GM13977 (cell line): ENCODE measurements around the gene TMPRSS4.
"Not testable (repeated sequence)": the region's sequence is repeated elsewhere in the genome, so short reads cannot be mapped to it uniquely, and the experiment has no call there.

ENCODE experiments used
- DNase-seq: peaks from one replicate; pipeline ENCODE4 v3.0.0; 2012; ENCODE audit warnings: low spot score
- in situ Hi-C: fragments of 300-500 bp; cut with MboI; formaldehyde crosslinking; loops from one replicate; pipeline ENCODE4 v1.12.0; 2022; ENCODE audit warnings: low sequenced_read_pairs, low pct_unique_long_range_greater_than_20kb, mixed read lengths, inconsistent platforms; ENCODE audit not compliant: unreplicated experiment
- TF ChIP-seq, protein P1 (sequence below): IDR thresholded peaks from 2 replicates; pipeline ENCODE4 v1.5.1; 2012; ENCODE audit warnings: mild to moderate bottlenecking, control low read depth; ENCODE audit not compliant: insufficient read depth; ENCODE audit errors: extremely low read depth, missing control alignments

TMPRSS4 gene

DNA sequence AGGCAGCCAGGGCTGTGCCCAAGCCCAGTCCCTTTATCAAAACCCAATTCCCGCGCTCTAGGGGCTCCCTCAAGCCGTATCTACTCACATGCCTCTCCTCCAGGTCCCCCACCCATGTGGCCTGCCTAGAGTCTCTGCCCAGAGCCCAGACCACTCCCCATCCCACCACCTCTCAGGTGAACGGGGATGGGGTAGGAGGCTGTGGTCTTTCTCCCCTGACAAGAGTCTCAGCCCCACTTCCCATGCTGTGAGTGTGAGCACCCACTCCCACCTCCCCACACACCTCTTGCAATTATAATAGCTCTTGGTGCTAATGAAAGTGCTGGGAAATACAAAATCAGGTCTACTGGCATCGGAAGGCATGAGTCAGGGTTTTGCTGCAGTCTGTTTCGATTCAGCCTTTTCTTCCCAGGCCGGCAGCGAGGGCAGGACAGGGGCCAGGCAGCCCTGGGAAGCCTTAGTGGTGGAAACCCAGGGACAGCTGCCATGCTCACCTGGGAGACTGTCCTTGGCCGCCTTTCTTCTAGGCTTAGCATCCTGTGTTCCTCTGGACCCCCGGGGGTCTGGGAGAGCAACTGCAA, 16.7 kb upstream of the TMPRSS4 start:
- in situ Hi-C loops: no loop called here

DNA sequence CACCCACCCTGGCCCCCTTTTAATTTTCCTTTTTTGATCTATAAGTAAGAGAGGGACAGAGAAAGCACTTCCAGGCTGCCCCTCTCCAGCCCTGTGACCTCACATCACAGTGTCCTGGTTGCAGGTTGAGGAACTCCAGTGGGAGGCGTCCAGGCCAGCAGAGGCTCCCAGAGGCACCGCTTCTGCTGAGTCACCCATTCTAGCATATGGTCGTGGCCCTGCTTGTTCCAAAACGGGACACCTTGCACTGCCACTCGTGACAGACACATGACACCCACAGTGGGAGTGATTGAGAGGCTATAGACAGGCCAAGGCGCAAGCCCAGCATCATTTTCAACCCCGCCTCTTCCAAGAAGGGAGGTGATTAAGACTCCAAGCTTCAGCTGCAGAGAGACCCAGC, 16.0 kb upstream of the TMPRSS4 start:
- no peak for DNase-seq
- in situ Hi-C loops: no loop called here
- TF ChIP-seq, protein P1, sequence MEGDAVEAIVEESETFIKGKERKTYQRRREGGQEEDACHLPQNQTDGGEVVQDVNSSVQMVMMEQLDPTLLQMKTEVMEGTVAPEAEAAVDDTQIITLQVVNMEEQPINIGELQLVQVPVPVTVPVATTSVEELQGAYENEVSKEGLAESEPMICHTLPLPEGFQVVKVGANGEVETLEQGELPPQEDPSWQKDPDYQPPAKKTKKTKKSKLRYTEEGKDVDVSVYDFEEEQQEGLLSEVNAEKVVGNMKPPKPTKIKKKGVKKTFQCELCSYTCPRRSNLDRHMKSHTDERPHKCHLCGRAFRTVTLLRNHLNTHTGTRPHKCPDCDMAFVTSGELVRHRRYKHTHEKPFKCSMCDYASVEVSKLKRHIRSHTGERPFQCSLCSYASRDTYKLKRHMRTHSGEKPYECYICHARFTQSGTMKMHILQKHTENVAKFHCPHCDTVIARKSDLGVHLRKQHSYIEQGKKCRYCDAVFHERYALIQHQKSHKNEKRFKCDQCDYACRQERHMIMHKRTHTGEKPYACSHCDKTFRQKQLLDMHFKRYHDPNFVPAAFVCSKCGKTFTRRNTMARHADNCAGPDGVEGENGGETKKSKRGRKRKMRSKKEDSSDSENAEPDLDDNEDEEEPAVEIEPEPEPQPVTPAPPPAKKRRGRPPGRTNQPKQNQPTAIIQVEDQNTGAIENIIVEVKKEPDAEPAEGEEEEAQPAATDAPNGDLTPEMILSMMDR: no peak

More for the DNA sequence above, 16.7 kb upstream of the TMPRSS4 start:
- TF ChIP-seq, protein P1: no peak
- no peak for DNase-seq

DNA sequence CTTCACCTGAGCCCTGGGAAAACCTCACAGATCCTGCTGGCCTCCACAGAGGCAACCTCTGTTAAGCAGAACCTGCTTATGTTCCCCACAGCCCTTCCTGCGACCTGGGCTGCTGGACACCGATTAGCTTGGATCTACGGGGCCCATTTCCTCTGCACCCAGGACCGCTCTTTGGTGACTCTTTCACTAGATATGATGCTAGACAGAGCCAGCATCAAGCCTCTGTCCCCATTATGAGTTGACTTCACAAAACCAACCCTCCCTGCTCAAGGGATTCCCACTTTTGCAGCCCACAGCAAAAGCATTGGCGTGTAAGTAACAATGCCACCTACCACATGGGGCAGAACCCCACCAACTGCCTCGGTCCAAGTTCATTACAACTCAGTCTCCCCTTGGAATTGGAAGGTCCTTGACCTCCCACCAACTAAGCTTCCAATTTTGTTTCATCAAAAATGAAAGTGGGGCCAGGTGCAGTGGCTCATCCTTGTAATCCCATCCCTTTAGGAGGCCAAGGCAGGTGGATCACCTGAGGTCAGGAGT, 15.2 kb upstream of the TMPRSS4 start:
- DNase-seq: no peak
- TF ChIP-seq, protein P1: no peak
- in situ Hi-C loops: no loop called here

DNA sequence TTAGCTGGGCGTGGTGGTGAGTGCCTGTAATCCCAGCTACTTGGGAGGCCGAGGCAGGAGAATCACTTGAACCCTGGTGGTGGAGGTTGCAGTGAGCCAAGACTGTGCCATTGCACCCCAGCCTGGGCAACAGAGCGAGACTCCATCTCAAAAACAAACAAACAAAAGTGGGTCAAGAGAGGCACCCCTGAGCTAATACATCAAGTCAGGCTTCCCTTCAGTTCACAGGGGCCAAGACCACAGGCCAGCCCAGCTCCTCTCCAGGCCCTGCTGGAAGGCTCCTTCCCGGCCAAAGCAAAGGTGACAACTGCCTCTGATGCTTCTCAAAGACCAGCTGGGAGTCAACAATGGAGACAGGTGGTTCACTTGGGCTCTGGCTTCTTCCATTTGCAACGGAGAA, 14.7 kb upstream of the TMPRSS4 start:
- in situ Hi-C loops: not testable (repeated sequence)

DNA sequence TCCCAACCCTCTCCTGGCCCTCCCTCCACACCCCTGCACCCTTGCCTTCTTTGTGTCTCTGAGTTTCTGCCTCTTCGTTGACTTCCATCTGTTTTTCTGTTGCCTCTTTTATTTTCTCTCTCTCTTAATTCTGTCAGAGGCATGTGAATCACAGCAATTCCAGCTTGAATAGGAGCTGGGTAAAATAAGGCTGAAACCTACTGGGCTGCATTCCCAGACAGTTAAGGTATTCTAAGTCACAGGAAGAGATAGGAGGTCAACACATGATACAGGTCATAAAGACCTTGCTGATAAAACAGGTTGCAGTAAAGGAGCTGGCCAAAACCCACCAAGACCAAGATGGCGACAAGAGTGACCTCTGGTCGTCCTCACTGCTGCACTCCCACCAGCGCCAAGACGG, 14.2 kb upstream of the TMPRSS4 start:
- DNase-seq, in situ Hi-C loops: not testable (repeated sequence)

More for the DNA sequence above, 14.7 kb upstream of the TMPRSS4 start:
- DNase-seq: not testable (repeated sequence)

DNA sequence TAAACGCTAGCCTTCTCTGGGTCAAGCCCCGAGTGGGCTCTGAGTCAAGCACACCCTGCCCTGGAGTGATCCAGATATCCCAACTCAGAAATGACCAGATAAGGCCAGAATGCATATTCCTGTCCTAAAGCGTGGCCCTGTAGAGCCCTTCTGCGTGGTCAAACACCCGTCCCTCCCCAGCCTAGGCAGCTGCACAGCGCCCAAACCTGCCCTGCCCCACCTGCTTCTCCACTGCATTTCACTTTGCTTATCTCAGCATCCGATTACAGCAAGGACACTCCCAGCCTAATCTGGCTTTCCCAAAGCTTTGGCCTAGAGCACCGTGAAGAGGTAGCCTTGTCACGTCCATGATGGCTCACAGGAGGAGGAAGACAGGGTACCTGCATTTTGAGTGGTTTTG, 11.9 kb upstream of the TMPRSS4 start:
- TF ChIP-seq, protein P1: no peak
- in situ Hi-C loops: no loop called here
- DNase-seq: no peak

DNA sequence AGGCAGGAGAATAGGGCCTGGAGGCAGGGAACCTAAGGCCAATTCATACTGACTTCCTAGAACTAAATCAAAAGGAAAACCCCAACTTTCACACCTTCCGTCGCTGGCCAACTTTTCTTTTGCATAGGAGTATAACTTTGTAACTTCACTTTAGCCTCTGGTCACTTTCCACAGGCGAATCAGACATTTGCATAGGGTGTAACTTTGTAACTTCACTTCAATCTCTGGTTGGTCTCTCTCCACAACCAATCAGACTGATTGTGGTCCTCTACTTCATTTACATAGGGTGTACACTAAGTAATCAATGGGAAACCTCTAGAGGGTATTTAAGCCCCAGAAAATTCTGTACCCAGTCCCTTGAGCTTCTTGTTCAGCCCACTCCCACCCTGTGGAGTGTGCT, 11.5 kb upstream of the TMPRSS4 start:
- in situ Hi-C loops: no loop called here
- DNase-seq: no peak
- TF ChIP-seq, protein P1: no peak

DNA sequence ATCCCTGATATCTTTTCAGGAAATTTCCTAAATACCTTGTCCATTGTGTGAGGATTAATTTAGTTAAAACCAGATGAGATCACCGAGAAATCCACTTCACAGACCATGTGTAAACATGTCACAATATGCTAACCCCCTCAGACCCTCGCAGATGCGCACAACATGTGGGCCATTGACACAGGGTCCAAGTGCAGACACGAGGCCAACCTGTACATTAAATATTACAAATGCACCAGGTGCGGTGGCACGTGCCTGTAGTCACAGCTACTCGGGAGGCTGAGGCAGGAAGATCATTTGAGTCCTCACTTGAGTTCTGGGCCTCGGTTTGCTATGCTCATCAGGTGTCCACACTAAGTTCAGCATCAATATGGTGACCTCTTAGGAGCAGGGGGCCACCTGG, 9.9 kb upstream of the TMPRSS4 start:
- TF ChIP-seq, protein P1: no peak
- in situ Hi-C loops: no loop called here
- no peak for DNase-seq
